ENCODE measurements around the gene BTF3. TPM values are rescaled to one million over a fixed set of nuclear protein-coding genes. Genes with fewer than 3 reads are reported as not detected.

The BTF3 gene
- total RNA-seq, 4 donors from 2014 or later = 467 to 654 (median 574) TPM

- Histone ChIP-seq H3K4me1 (peaks cover 3 to 26% (median 3%) of the 10 kb centered on the region in 3 donors), H3K36me3 (no peaks in the 10 kb centered on the region), H3K9me3 (no peaks in the 10 kb centered on the region), H3K27ac (no peak overlapping the region), H3K27me3 (no peaks in the 10 kb centered on the region), H3K4me3 (no peak overlapping the region)
- 92% methylated on average over 1 of the region's 1 CpG for WGBS, 2 donors
- TF ChIP-seq CTCF (IDR thresholded peaks at IDR 0.05) = no peak
- TF ChIP-seq POLR2A (IDR thresholded peaks at IDR 0.05) = no peak
- DNase-seq = no peak
- intact Hi-C loops (cut with DNase I) = no loop called here
These were observed 25.6 kb downstream of the BTF3 start for GRCh38 chr5:73523861-73524260.

- no peaks in the 10 kb centered on the region for H3K9me3 ChIP-seq
- no peak overlapping the region for H3K4me3 ChIP-seq
- intact Hi-C loops (cut with DNase I) = no loop called here
- WGBS, 2 donors = 60 to 65% methylated on average over 3 of the region's 3 CpGs
- H3K4me1 ChIP-seq = peaks cover 0 to 17% (median 3%) of the 10 kb centered on the region in 3 donors
- peak overlapping the region in 1 of 4 donors; percentile 21 for H3K27ac ChIP-seq
- no peak for DNase-seq
- no peak for TF ChIP-seq CTCF (IDR thresholded peaks at IDR 0.05)
- TF ChIP-seq POLR2A (IDR thresholded peaks at IDR 0.05) = no peak
- no peaks in the 10 kb centered on the region for H3K27me3 ChIP-seq
- H3K36me3 ChIP-seq = no peaks in the 10 kb centered on the region
These were observed 27.5 kb downstream of the BTF3 start for GRCh38 chr5:73525606-73526203.

GRCh38 chr5:73528248-73528647 is 30.0 kb downstream of the BTF3 start:
- 83 to 86% methylated on average over 3 of the region's 3 CpGs for WGBS, 2 donors
- Histone ChIP-seq H3K4me3 (no peak overlapping the region), H3K27ac (no peak overlapping the region), H3K4me1 (peaks cover 0 to 5% (median 0%) of the 10 kb centered on the region in 3 donors), H3K9me3 (no peaks in the 10 kb centered on the region), H3K27me3 (no peaks in the 10 kb centered on the region), H3K36me3 (no peaks in the 10 kb centered on the region)
- TF ChIP-seq CTCF (IDR thresholded peaks at IDR 0.05) = no peak
- TF ChIP-seq POLR2A (IDR thresholded peaks at IDR 0.05) = no peak
- DNase-seq = no peak
- intact Hi-C loops (cut with DNase I) = no loop called here

- no peaks in the 10 kb centered on the region for H3K9me3 ChIP-seq
- DNase-seq = no peak
- no peak overlapping the region for H3K27ac ChIP-seq
- H3K27me3 ChIP-seq = no peaks in the 10 kb centered on the region
- WGBS, 2 donors = 79 to 83% methylated on average over 1 of the region's 1 CpG
- no peak overlapping the region for H3K4me3 ChIP-seq
- intact Hi-C loops (cut with DNase I) = no loop called here
- no peaks in the 10 kb centered on the region for H3K36me3 ChIP-seq
- no peak for TF ChIP-seq CTCF (IDR thresholded peaks at IDR 0.05)
- no peaks in the 10 kb centered on the region for H3K4me1 ChIP-seq
These were observed 30.8 kb downstream of the BTF3 start for GRCh38 chr5:73529081-73529480.

GRCh38 chr5:73531356-73531755 is 33.1 kb downstream of the BTF3 start:
- intact Hi-C loops (cut with DNase I) = no loop called here
- no peak for TF ChIP-seq POLR2A (IDR thresholded peaks at IDR 0.05)
- no peak for TF ChIP-seq CTCF (IDR thresholded peaks at IDR 0.05)
- WGBS, 2 donors = 100% methylated on average over 1 of the region's 1 CpG
- Histone ChIP-seq H3K27me3 (no peaks in the 10 kb centered on the region), H3K36me3 (no peaks in the 10 kb centered on the region), H3K27ac (no peak overlapping the region), H3K4me1 (no peaks in the 10 kb centered on the region), H3K9me3 (no peaks in the 10 kb centered on the region), H3K4me3 (no peak overlapping the region)
- no peak for DNase-seq

Measured in esophagus squamous epithelium (tissue), 5 donors.